Endothelial cell (in vitro differentiated cells): ENCODE data around the gene LDB2. TPM values are rescaled to one million over a fixed set of nuclear protein-coding genes. Genes with fewer than 3 reads are reported as not detected.

Source experiments
- DNase-seq: peaks from one replicate; pipeline ENCODE4 v3.0.0; 2021; ENCODE audit warnings: low spot score
- H3K27ac Mint-ChIP-seq: one replicate; pipeline ENCODE4 v1.8.0; 2021; ENCODE audit warnings: mixed read lengths, inconsistent platforms; ENCODE audit not compliant: unreplicated experiment
- H3K27me3 Mint-ChIP-seq: one replicate; pipeline ENCODE4 v1.8.0; 2021; ENCODE audit warnings: mild to moderate bottlenecking, moderate library complexity, mixed read lengths, inconsistent platforms; ENCODE audit not compliant: unreplicated experiment
- H3K36me3 Mint-ChIP-seq: one replicate; pipeline ENCODE4 v1.8.0; 2021; ENCODE audit warnings: mild to moderate bottlenecking, low read depth, mixed read lengths, inconsistent platforms; ENCODE audit not compliant: unreplicated experiment
- H3K4me1 Mint-ChIP-seq: one replicate; pipeline ENCODE4 v1.8.0; 2021; ENCODE audit warnings: mild to moderate bottlenecking, mixed read lengths, inconsistent platforms; ENCODE audit not compliant: unreplicated experiment
- H3K4me3 Mint-ChIP-seq: one replicate; pipeline ENCODE4 v1.8.0; 2021; ENCODE audit warnings: mild to moderate bottlenecking, mixed read lengths, inconsistent platforms; ENCODE audit not compliant: unreplicated experiment
- H3K9me3 Mint-ChIP-seq: one replicate; pipeline ENCODE4 v1.8.0; 2021; ENCODE audit warnings: mixed read lengths, inconsistent platforms; ENCODE audit not compliant: unreplicated experiment
- CTCF ChIP-seq: fragments of 200-600 bp; sonication (generic); IDR thresholded peaks from one replicate; pipeline ENCODE4 v1.5.0; 2021; ENCODE audit warnings: antibody characterized with exemption; ENCODE audit not compliant: unreplicated experiment
- total RNA-seq: library from RNA; stranded (reverse); fragmentation: NEBNext Ultra II Directional; extraction: Animal tissue kit (Norgen Biotek cat#: 25700); gene quantifications from one replicate; pipeline ENCODE4 v1.2.1, GENCODE V29; 2021; ENCODE audit not compliant: unreplicated experiment

The LDB2 gene
- total RNA-seq, 1 donor from 2014 or later, result 268 TPM

- H3K4me1 Mint-ChIP-seq, result peaks cover 35% of the 10 kb centered on the region
- DNase-seq, result no peak
- peaks cover 34% of the 10 kb centered on the region for H3K36me3 Mint-ChIP-seq
- TF ChIP-seq CTCF, result no peak
- H3K4me3 Mint-ChIP-seq, result no peak overlapping the region
- H3K27me3 Mint-ChIP-seq, result peaks cover 2% of the 10 kb centered on the region
- H3K9me3 Mint-ChIP-seq, result no peaks in the 10 kb centered on the region
- H3K27ac Mint-ChIP-seq, result no peak overlapping the region
Observed at GRCh38 chr4:16731776-16732380, 166.6 kb downstream of the LDB2 start.

- Mint-ChIP-seq H3K4me3 (no peak overlapping the region), H3K27ac (no peak overlapping the region), H3K27me3 (peaks cover 2% of the 10 kb centered on the region), H3K4me1 (peaks cover 31% of the 10 kb centered on the region), H3K9me3 (peaks cover under 1% of the 10 kb centered on the region), H3K36me3 (peaks cover 38% of the 10 kb centered on the region)
- TF ChIP-seq CTCF, result no peak
- DNase-seq, result no peak
Observed at GRCh38 chr4:16730522-16731205, 167.8 kb downstream of the LDB2 start.

- H3K27ac Mint-ChIP-seq, result no peak overlapping the region
Observed at GRCh38 chr4:16729336-16729735, 169.1 kb downstream of the LDB2 start.

GRCh38 chr4:16728849-16729248 is 169.6 kb downstream of the LDB2 start:
- TF ChIP-seq CTCF, result no peak
- H3K4me3 Mint-ChIP-seq, result no peak overlapping the region
- H3K27ac Mint-ChIP-seq, result no peak overlapping the region
- peaks cover 56% of the 10 kb centered on the region for H3K36me3 Mint-ChIP-seq
- peaks cover 9% of the 10 kb centered on the region for H3K9me3 Mint-ChIP-seq
- H3K4me1 Mint-ChIP-seq, result peaks cover 27% of the 10 kb centered on the region
- DNase-seq, result no peak
- H3K27me3 Mint-ChIP-seq, result no peaks in the 10 kb centered on the region

More at GRCh38 chr4:16729336-16729735, 169.1 kb downstream of the LDB2 start:
- Mint-ChIP-seq H3K36me3 (peaks cover 51% of the 10 kb centered on the region), H3K4me1 (peaks cover 31% of the 10 kb centered on the region), H3K4me3 (no peak overlapping the region), H3K9me3 (peaks cover 9% of the 10 kb centered on the region), H3K27me3 (peaks cover 2% of the 10 kb centered on the region)
- no peak for DNase-seq
- no peak for TF ChIP-seq CTCF

- Mint-ChIP-seq H3K36me3 (peaks cover 64% of the 10 kb centered on the region), H3K4me3 (peak overlapping the region; percentile 0), H3K9me3 (peaks cover 9% of the 10 kb centered on the region), H3K4me1 (peaks cover 27% of the 10 kb centered on the region), H3K27ac (no peak overlapping the region), H3K27me3 (peaks cover 1% of the 10 kb centered on the region)
- no peak for DNase-seq
- TF ChIP-seq CTCF, result no peak
Observed at GRCh38 chr4:16728111-16728510, 170.3 kb downstream of the LDB2 start.
